Activated CD4-positive, alpha-beta T cell treated with anti-CD3 and anti-CD28 coated beads for 48 hours (primary cell): ENCODE data around the gene ABCC9.

Source experiments
- DNase-seq: peaks from one replicate; pipeline ENCODE4 v3.0.0-alpha.2; 2020

ABCC9 gene

DNA sequence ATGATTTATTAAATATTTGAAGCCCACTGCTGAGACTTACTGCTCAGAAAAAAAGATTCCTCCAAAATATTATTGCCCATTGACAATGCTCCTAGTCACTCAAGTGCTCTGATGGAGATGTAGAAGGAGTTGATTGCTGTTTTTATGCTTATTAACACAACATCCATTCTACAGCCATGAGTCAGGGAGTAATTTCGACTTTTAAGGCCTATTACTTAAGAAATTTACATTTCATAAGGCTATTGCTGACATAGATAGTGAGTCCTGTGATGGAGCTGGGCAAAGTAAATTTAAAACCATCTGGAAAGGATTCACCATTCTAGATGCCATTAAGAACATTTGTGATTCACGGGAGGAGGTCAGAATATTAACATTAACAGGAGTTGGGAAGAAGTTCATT lies 171.9 kb downstream of the ABCC9 start:
- DNase-seq = no peak

DNA sequence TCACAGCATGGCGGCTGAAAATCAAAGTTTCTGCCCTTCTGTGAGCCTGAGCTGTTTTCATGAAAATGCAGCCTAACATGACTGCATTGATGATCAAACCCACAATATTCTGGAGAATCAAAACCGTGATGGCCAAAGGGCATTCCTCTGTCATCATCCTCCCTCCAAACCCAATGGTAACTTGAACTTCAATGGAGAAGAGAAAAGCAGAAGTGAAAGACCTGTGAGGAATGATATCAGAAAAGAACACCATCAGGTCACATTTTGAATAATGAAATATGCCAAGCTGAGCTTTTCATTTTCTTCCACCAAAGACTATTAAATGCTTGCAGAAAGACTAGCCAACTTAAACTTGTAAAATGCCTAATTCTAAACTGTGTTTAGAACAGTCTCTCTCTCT lies 174.8 kb downstream of the ABCC9 start:
- no peak for DNase-seq

- no peak for DNase-seq
These were observed 176.3 kb downstream of the ABCC9 start for GRCh38 chr12:21764950-21765349.

DNA sequence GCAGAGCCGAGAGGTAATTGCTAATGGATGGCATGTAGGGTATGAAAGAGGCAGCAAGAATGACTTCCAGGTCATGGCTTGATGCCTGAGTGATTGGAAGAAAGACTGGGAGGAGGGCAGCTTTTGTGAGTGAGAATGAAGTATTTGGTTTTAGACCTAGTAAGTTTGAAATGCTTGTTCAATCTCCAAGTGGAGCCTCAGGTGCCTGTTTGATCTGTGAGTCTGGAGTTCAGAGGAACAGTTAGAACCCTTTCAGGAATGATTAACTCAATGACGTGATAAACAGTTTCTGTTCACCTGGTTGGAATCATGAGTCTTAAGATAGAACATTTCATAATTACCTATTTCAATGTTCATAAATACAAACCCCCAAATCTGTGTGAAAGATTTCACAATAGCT lies 177.2 kb downstream of the ABCC9 start:
- DNase-seq = no peak

GRCh38 chr12:21763531-21763930 lies 177.7 kb downstream of the ABCC9 start:
- DNase-seq = no peak

DNA sequence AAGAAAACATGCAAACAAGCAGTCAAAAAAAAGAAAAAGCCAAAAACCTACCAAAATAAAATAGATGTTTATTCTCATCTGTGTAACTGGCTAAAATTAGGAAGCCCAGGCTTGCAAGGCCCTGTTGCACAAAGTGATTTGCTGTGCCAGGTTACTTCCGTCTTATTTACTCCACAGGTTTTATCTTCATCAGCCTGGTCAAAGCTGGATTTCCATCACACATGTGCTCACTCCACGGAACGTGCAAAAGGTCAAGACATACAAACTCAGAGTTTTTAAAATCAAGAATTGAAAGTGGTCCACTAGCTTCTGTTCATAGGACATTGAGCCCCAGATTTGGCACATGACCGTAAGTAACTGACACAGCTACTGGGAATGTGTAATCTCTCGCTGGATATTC lies 181.5 kb downstream of the ABCC9 start:
- DNase-seq = no peak

DNA sequence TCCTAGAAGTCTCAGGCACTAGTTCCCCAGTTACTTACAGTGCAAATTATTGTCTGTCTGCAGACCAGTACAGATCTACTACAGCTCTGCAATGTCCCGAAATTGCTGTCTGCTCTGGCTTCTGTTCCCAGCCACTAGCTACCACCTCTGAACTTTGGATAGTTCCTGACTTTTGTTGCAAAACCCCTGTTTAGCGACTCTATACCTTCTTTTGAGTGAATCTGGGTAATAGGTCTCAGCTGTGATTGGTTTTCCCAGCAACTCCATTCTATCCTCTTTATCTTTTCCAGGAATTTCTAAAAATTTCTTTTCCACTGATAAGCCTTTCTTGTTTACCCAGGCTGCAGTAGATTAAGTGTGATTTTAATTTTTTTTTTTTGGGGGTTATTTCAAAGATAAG lies 183.5 kb downstream of the ABCC9 start:
- no peak for DNase-seq

GRCh38 chr12:21756699-21757098 lies 184.5 kb downstream of the ABCC9 start:
- no peak for DNase-seq

- no peak for DNase-seq
These were observed 189.7 kb downstream of the ABCC9 start for GRCh38 chr12:21751517-21751916.
